Daoy (cell line): Measurements from ENCODE around the gene ALKBH8. TPM values are rescaled to one million over a fixed set of nuclear protein-coding genes. Genes with fewer than 3 reads are reported as not detected.

Source experiments
- total RNA-seq: library from RNA; depleted of rRNA; stranded (reverse); fragments of >200 nt; shearing (Covaris generic); gene quantifications from 2 replicates; pipeline ENCODE4 v1.2.3, GENCODE V29; 2014; rRNA removed

ALKBH8 gene
- total RNA-seq, 1 experiment from 2014 or later = 17.7 TPM

Other genes with a start within 250 kb of the ALKBH8 start
- 10.1 and 15.2 TPM in 2 replicates for gene CWF19L2, start 107.9 kb downstream of the ALKBH8 start, total RNA-seq
- 1.0 and 2.6 TPM in 2 replicates for gene ELMOD1, start 25.4 kb upstream of the ALKBH8 start, total RNA-seq
- gene SLN, start 146.3 kb upstream of the ALKBH8 start, total RNA-seq = 0.80 TPM in 1 of 2 replicates, not detected in the other